HEK293 (cell line): Measurements from ENCODE around the gene NR1H3.
A peak's percentile ranks its signal among the peaks of the same experiment; 100 is the strongest.

Experiments
- CTCF ChIA-PET: fragments of 350-600 bp; formaldehyde crosslinking; extraction: SDS; loops from one replicate; lab custom pipeline; 2021; ENCODE audit warnings: antibody characterized with exemption; lab: Yijun Ruan, JAX
- POLR2A ChIA-PET: fragments of 300-600 bp; formaldehyde crosslinking; extraction: SDS; loops from one replicate; lab custom pipeline; 2020; ENCODE audit warnings: antibody characterized with exemption, inconsistent platforms; lab: Yijun Ruan, JAX
- H3K27ac ChIP-seq: fragments of 200-500 bp; sonication (Bioruptor generic); 2 replicates; pipeline ENCODE4 v1.5.1; 2014; ENCODE audit warnings: low read depth, low read length, control low read depth, inconsistent platforms; ENCODE audit errors: extremely low read depth
- H3K36me3 ChIP-seq, 2 experiments: fragments of 200-500 bp in 1 of 2; sonication (Bioruptor generic) in 1 of 2; 1 replicate in 1 of 2; 2 replicates in 1 of 2; pipeline ENCODE4 v1.5.1; 2014 to 2017; ENCODE audit warnings: inconsistent platforms in 2 of 2, low read length in 2 of 2; ENCODE audit not compliant: control insufficient read depth in 2 of 2, insufficient read depth in 1 of 2
- H3K4me1 ChIP-seq: fragments of 200-500 bp; sonication (Bioruptor generic); 2 replicates; pipeline ENCODE4 v1.5.1; 2014; ENCODE audit warnings: mild to moderate bottlenecking, low read length, inconsistent platforms; ENCODE audit not compliant: control insufficient read depth, insufficient read depth
- H3K4me3 ChIP-seq: 2 replicates; pipeline ENCODE4 v1.5.1; 2011; ENCODE audit warnings: low read depth, mild to moderate bottlenecking, control low read depth, low read length, moderate library complexity
- H3K9me3 ChIP-seq: fragments of 200-500 bp; sonication (Bioruptor generic); 2 replicates; pipeline ENCODE4 v1.5.1; 2014; ENCODE audit warnings: low read depth, low read length, inconsistent platforms; ENCODE audit not compliant: control insufficient read depth, insufficient read depth
- GLIS1 ChIP-seq: fragments of 450-650 bp; formaldehyde crosslinking; IDR thresholded peaks from 2 replicates; pipeline ENCODE4 v1.5.1; 2016; ENCODE audit warnings: missing biosample characterization, missing genetic modification characterization
- IKZF3 ChIP-seq: fragments of 450-650 bp; IDR thresholded peaks from 2 replicates; pipeline ENCODE4 v1.5.0; 2018; ENCODE audit warnings: missing biosample characterization, mild to moderate bottlenecking, missing genetic modification characterization, moderate library complexity
- KLF16 ChIP-seq: fragments of 450-650 bp; formaldehyde crosslinking; IDR thresholded peaks from 2 replicates; pipeline ENCODE4 v1.5.1; 2017; ENCODE audit warnings: missing biosample characterization, missing genetic modification characterization
- KLF8 ChIP-seq: fragments of 450-650 bp; formaldehyde crosslinking; IDR thresholded peaks from 2 replicates; pipeline ENCODE4 v1.5.1; 2016; ENCODE audit warnings: missing biosample characterization, missing genetic modification characterization
- PRDM10 ChIP-seq: fragments of 450-650 bp; formaldehyde crosslinking; IDR thresholded peaks from 2 replicates; pipeline ENCODE4 v1.5.1; 2016; ENCODE audit warnings: missing biosample characterization, missing genetic modification characterization
- REST ChIP-seq: fragments of 450-650 bp; formaldehyde crosslinking; IDR thresholded peaks from 2 replicates; pipeline ENCODE4 v1.5.1; 2016; ENCODE audit warnings: missing biosample characterization, missing genetic modification characterization
- WT1 ChIP-seq: fragments of 450-650 bp; formaldehyde crosslinking; IDR thresholded peaks from 2 replicates; pipeline ENCODE4 v1.5.1; 2016; ENCODE audit warnings: missing biosample characterization, missing genetic modification characterization
- ZBTB17 ChIP-seq: fragments of 450-650 bp; formaldehyde crosslinking; IDR thresholded peaks from 2 replicates; pipeline ENCODE4 v1.5.1; 2016; ENCODE audit warnings: missing biosample characterization, missing genetic modification characterization
- ZBTB20 ChIP-seq: fragments of 450-650 bp; formaldehyde crosslinking; IDR thresholded peaks from 2 replicates; pipeline ENCODE4 v1.5.1; 2016; ENCODE audit warnings: missing biosample characterization, missing genetic modification characterization
- ZIC2 ChIP-seq: fragments of 450-650 bp; formaldehyde crosslinking; IDR thresholded peaks from 2 replicates; pipeline ENCODE4 v1.5.1; 2016; ENCODE audit warnings: missing biosample characterization, missing genetic modification characterization
- ZNF138 ChIP-seq: fragments of 450-650 bp; formaldehyde crosslinking; IDR thresholded peaks from 2 replicates; pipeline ENCODE4 v1.5.1; 2016; ENCODE audit warnings: missing biosample characterization, missing genetic modification characterization, borderline replicate concordance
- ZNF157 ChIP-seq: fragments of 450-650 bp; formaldehyde crosslinking; IDR thresholded peaks from 2 replicates; pipeline ENCODE4 v1.5.1; 2016; ENCODE audit warnings: missing biosample characterization, missing genetic modification characterization
- ZNF214 ChIP-seq: fragments of 450-650 bp; formaldehyde crosslinking; IDR thresholded peaks from 2 replicates; pipeline ENCODE4 v1.5.1; 2017; ENCODE audit warnings: missing biosample characterization, mild to moderate bottlenecking, missing genetic modification characterization, borderline replicate concordance
- ZNF221 ChIP-seq: fragments of 450-650 bp; formaldehyde crosslinking; IDR thresholded peaks from 2 replicates; pipeline ENCODE4 v1.5.1; 2017; ENCODE audit warnings: missing biosample characterization, missing genetic modification characterization, borderline replicate concordance
- ZNF248 ChIP-seq: fragments of 450-650 bp; formaldehyde crosslinking; IDR thresholded peaks from 2 replicates; pipeline ENCODE4 v1.5.1; 2017; ENCODE audit warnings: missing biosample characterization, missing genetic modification characterization
- ZNF335 ChIP-seq: fragments of 450-650 bp; formaldehyde crosslinking; conservative IDR thresholded peaks from 2 replicates; pipeline ENCODE4 v1.5.1; 2016; ENCODE audit warnings: missing biosample characterization, missing genetic modification characterization
- ZNF391 ChIP-seq: fragments of 450-650 bp; formaldehyde crosslinking; IDR thresholded peaks from 2 replicates; pipeline ENCODE4 v1.5.1; 2016; ENCODE audit warnings: low read depth, missing biosample characterization, missing genetic modification characterization, borderline replicate concordance
- ZNF398 ChIP-seq: fragments of 450-650 bp; formaldehyde crosslinking; IDR thresholded peaks from 2 replicates; pipeline ENCODE4 v1.5.1; 2017; ENCODE audit warnings: missing biosample characterization, missing genetic modification characterization
- ZNF433 ChIP-seq: fragments of 450-650 bp; formaldehyde crosslinking; IDR thresholded peaks from 2 replicates; pipeline ENCODE4 v1.5.1; 2016; ENCODE audit warnings: missing biosample characterization, missing genetic modification characterization, low read depth
- ZNF48 ChIP-seq: fragments of 450-650 bp; formaldehyde crosslinking; IDR thresholded peaks from 2 replicates; pipeline ENCODE4 v1.5.1; 2016; ENCODE audit warnings: missing biosample characterization, missing genetic modification characterization
- ZNF530 ChIP-seq: fragments of 450-650 bp; formaldehyde crosslinking; IDR thresholded peaks from 2 replicates; pipeline ENCODE4 v1.5.1; 2016; ENCODE audit warnings: low read depth, missing biosample characterization, missing genetic modification characterization
- ZNF585B ChIP-seq: fragments of 450-650 bp; formaldehyde crosslinking; IDR thresholded peaks from 2 replicates; pipeline ENCODE4 v1.5.1; 2016; ENCODE audit warnings: missing biosample characterization, missing genetic modification characterization
- ZNF600 ChIP-seq: fragments of 450-650 bp; formaldehyde crosslinking; IDR thresholded peaks from 2 replicates; pipeline ENCODE4 v1.5.1; 2016; ENCODE audit warnings: missing biosample characterization, missing genetic modification characterization
- ZNF629 ChIP-seq: fragments of 450-650 bp; formaldehyde crosslinking; IDR thresholded peaks from 2 replicates; pipeline ENCODE4 v1.5.1; 2017; ENCODE audit warnings: missing biosample characterization, missing genetic modification characterization
- ZNF768 ChIP-seq: fragments of 450-650 bp; formaldehyde crosslinking; IDR thresholded peaks from 2 replicates; pipeline ENCODE4 v1.5.1; 2018; ENCODE audit warnings: missing biosample characterization, mild to moderate bottlenecking, missing genetic modification characterization
- ZSCAN4 ChIP-seq: fragments of 450-650 bp; formaldehyde crosslinking; IDR thresholded peaks from 2 replicates; pipeline ENCODE4 v1.5.1; 2017; ENCODE audit warnings: missing biosample characterization, missing genetic modification characterization

The NR1H3 gene

GRCh38 chr11:47270331-47271271 is 12.8 kb downstream of the NR1H3 start:
- Histone ChIP-seq H3K27ac (peak overlapping the region; percentile 79; the same call in 1 of the 2 replicates), H3K9me3 (no peaks in the 10 kb centered on the region), H3K4me3 (peak overlapping the region; percentile 86), H3K36me3 (peaks cover 0 to 20% of the 10 kb centered on the region in 2 experiments; a peak in 1 of 3 replicates), H3K4me1 (peaks cover 13% of the 10 kb centered on the region; the same call in 1 of the 2 replicates)
- CTCF ChIA-PET, result interaction anchor here (0.6 to 3.1 kb wide), 7 partner anchors 10 to 338 kb away, joined by 3 to 33 read pairs (median 5); partner anchors contain the start of gene NR1H3
- POLR2A ChIA-PET, result interaction anchor here (0.6 to 2.3 kb wide), 8 partner anchors 11 to 57 kb away, joined by 3 to 9 read pairs (median 6); partner anchors contain the start of genes ACP2, DDB2 and NR1H3
- TF ChIP-seq ZNF391 (tag by site-specific recombination) (no peak), ZNF335 (peak; percentile 16), ZNF768 (no peak), ZNF138 (tag by site-specific recombination) (no peak), ZNF157 (tag by site-specific recombination) (no peak), ZNF433 (tag by site-specific recombination) (no peak), ZNF221 (tag by site-specific recombination) (no peak), KLF8 (no peak), ZNF530 (no peak), ZBTB17 (tag by site-specific recombination) (peak; percentile 59; the same call in 1 of the 2 replicates), ZNF48 (no peak), ZNF398 (tag by site-specific recombination) (peak; percentile 39), ZNF214 (no peak), ZBTB20 (peak; percentile 51; the same call in 1 of the 2 replicates), KLF16 (no peak), ZNF629 (tag by site-specific recombination) (peak; percentile 74), ZSCAN4 (tag by site-specific recombination) (no peak), ZNF600 (tag by site-specific recombination) (peak; percentile 44; the same call in 1 of the 2 replicates), WT1 (tag by site-specific recombination) (peak; percentile 75), PRDM10 (tag by site-specific recombination) (peak; percentile 72), ZNF248 (no peak), ZNF585B (tag by site-specific recombination) (no peak), REST (0 out of 2 replicates have a peak, but pooled peaks have one; percentile 55), IKZF3 (tag by site-specific recombination) (peak; percentile 6; the same call in 1 of the 2 replicates), ZIC2 (peak; percentile 69), GLIS1 (tag by site-specific recombination) (peak; percentile 49)
